ENCODE results near the gene CIITA. TPM values are rescaled to one million over a fixed set of nuclear protein-coding genes. Genes with fewer than 3 reads are reported as not detected.

The CIITA gene
- total RNA-seq, 1 experiment from 2014 or later = not detected

DNA sequence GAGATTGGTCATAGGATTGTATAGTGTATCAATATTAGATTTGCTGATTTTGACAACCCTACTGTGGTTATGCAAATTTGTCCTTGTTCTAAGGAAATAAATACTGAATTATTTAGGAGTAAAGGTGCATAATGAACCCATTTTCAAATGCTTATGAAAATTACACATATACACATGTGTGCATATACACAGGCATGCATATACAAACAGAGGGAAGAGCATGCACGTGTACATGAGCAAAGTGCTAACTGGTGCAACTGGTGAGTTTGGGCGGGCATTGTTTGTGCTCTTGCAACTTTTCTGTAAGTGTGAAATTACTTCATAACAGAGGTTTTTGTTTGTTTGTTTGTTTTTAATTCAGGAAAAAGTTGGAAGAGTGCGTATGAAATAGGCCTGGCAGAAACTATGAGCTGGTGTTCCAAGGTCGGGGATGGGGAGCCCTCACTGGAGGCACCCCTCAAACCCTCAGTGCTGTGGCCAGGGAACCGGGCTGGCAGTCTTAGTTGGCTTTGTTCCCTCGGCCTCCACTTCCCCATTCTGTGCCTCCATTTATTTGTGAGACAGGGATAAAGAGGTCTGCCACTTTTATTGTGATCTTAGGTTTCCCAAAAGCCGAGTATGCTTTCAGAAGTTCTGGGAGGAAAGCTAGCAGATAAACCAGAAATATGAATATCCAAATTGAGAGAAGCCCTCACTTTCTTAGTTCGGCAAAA lies 59.4 kb downstream of the CIITA start:
- CTCF ChIA-PET = interaction anchor here (0.6 to 1.3 kb wide), 5 partner anchors 12 to 1649 kb away, joined by 3 to 7 read pairs (median 3); no protein-coding TSS in a partner anchor
- intact Hi-C loops (cut with micrococcal nuclease) = no loop called here

DNA sequence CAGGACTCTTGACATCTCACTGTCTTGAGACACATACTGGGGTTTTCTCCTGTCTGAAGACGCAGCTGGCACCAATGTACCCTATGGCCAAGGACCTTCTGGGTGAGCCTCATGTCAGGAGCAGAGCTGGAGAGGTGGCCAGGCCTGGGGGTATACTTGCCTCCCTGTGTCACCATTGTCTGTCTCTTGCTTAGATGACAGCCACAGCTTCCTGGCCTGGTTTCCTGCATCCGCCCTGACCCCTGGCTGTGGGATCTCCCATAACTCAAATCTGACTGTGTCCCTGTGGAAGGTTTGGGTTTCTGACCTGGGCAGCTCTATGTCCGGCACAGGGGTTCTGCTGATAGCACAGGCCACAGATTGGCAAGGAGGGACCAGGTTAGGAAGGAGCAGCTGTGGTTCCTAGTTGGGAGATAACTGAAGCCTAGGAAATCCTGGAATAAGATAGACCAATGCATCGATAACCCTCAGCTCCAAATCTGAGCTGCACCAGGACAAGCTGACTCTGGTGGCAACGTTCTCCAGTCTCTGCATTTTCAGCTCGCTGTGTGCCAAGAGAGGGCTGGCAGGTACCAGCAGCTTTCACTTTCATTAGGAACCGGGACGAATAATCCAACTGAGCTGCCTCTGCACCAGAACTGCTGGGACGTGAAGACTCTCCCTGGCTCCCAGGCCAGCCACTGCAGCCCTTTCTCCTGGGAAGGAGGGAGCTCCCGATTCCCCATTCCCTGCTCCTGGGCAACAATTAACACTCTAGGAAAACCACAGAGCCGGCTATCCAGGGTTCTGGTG lies 60.3 kb downstream of the CIITA start:
- DNase-seq (ENCODE audit: unreplicated experiment) = no peak
- Mint-ChIP-seq H3K27me3 (ENCODE audit: insufficient read depth, unreplicated experiment) (no peaks in the 10 kb centered on the region), H3K36me3 (ENCODE audit: insufficient read depth, unreplicated experiment) (peaks cover 13% of the 10 kb centered on the region), H3K4me1 (ENCODE audit: insufficient read depth, unreplicated experiment) (peaks cover 27% of the 10 kb centered on the region), H3K27ac (ENCODE audit: low read depth, unreplicated experiment) (no peak overlapping the region), H3K9me3 (ENCODE audit: unreplicated experiment) (no peaks in the 10 kb centered on the region), H3K4me3 (ENCODE audit: unreplicated experiment) (no peak overlapping the region)
- ChIA-PET POLR2A (interaction anchor here (0.6 to 1.3 kb wide), 2 partner anchors 9 to 1917 kb away, joined by 3 read pairs; no protein-coding TSS in a partner anchor), CTCF (interaction anchor here (0.6 to 1.1 kb wide), 4 partner anchors 13 to 1648 kb away, joined by 3 to 4 read pairs (median 3); no protein-coding TSS in a partner anchor)
- BruUV-seq (replicated peaks) = no TSS peak
- intact Hi-C loops (cut with micrococcal nuclease) = no loop called here
- TF ChIP-seq, protein P1, sequence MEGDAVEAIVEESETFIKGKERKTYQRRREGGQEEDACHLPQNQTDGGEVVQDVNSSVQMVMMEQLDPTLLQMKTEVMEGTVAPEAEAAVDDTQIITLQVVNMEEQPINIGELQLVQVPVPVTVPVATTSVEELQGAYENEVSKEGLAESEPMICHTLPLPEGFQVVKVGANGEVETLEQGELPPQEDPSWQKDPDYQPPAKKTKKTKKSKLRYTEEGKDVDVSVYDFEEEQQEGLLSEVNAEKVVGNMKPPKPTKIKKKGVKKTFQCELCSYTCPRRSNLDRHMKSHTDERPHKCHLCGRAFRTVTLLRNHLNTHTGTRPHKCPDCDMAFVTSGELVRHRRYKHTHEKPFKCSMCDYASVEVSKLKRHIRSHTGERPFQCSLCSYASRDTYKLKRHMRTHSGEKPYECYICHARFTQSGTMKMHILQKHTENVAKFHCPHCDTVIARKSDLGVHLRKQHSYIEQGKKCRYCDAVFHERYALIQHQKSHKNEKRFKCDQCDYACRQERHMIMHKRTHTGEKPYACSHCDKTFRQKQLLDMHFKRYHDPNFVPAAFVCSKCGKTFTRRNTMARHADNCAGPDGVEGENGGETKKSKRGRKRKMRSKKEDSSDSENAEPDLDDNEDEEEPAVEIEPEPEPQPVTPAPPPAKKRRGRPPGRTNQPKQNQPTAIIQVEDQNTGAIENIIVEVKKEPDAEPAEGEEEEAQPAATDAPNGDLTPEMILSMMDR (IDR thresholded peaks at IDR 0.05; ENCODE audit: unreplicated experiment) = no peak

More for the DNA sequence above, 59.4 kb downstream of the CIITA start:
- TF ChIP-seq, protein P1 (IDR thresholded peaks at IDR 0.05; ENCODE audit: unreplicated experiment) = no peak
- no peaks in the 10 kb centered on the region for H3K9me3 Mint-ChIP-seq (ENCODE audit: unreplicated experiment)
- no peaks in the 10 kb centered on the region for H3K27me3 Mint-ChIP-seq (ENCODE audit: insufficient read depth, unreplicated experiment)
- no peak overlapping the region for H3K4me3 Mint-ChIP-seq (ENCODE audit: unreplicated experiment)
- BruUV-seq (replicated peaks) = no TSS peak
- peaks cover 27% of the 10 kb centered on the region for H3K4me1 Mint-ChIP-seq (ENCODE audit: insufficient read depth, unreplicated experiment)
- H3K36me3 Mint-ChIP-seq (ENCODE audit: insufficient read depth, unreplicated experiment) = peaks cover 20% of the 10 kb centered on the region
- H3K27ac Mint-ChIP-seq (ENCODE audit: low read depth, unreplicated experiment) = no peak overlapping the region
- no peak for DNase-seq (ENCODE audit: unreplicated experiment)
- POLR2A ChIA-PET = interaction anchor here (1.3 kb wide), 1 partner anchor 8 kb away, joined by 3 read pairs; no protein-coding TSS in a partner anchor

DNA sequence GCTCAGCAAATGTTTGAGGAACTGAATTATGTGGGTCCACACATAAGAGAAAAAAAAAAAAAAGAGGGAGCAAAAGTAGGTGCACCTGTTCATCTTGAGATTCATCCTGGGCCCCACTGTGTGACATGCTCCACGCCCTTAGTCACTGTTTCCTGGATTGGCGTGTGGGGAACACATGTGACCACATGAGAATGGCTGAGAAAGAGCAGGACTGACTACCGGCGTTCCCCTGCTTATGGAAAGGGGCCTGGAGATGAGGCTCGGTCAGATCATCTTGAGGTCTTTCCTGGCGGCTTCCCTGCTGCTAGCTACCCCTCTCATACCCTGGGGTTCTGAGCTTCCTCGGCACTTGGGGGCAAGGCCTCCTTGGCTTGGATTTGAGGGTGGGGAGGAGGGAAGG lies 61.3 kb downstream of the CIITA start:
- no peaks in the 10 kb centered on the region for H3K9me3 Mint-ChIP-seq (ENCODE audit: unreplicated experiment)
- BruUV-seq (replicated peaks) = no TSS peak
- H3K36me3 Mint-ChIP-seq (ENCODE audit: insufficient read depth, unreplicated experiment) = peaks cover 10% of the 10 kb centered on the region
- ChIA-PET POLR2A (no interaction called here), CTCF (interaction anchor here (0.6 to 1.7 kb wide), 2 partner anchors 16 to 1798 kb away, joined by 3 to 5 read pairs; no protein-coding TSS in a partner anchor)
- H3K4me1 Mint-ChIP-seq (ENCODE audit: insufficient read depth, unreplicated experiment) = peaks cover 32% of the 10 kb centered on the region
- intact Hi-C loops (cut with micrococcal nuclease) = no loop called here
- H3K27ac Mint-ChIP-seq (ENCODE audit: low read depth, unreplicated experiment) = no peak overlapping the region
- no peak overlapping the region for H3K4me3 Mint-ChIP-seq (ENCODE audit: unreplicated experiment)
- TF ChIP-seq, protein P1 (IDR thresholded peaks at IDR 0.05; ENCODE audit: unreplicated experiment) = no peak
- no peaks in the 10 kb centered on the region for H3K27me3 Mint-ChIP-seq (ENCODE audit: insufficient read depth, unreplicated experiment)
- no peak for DNase-seq (ENCODE audit: unreplicated experiment)
